HG03139 (cell line): Measurements from ENCODE around the gene KCND3.

Experiments
- ATAC-seq: cut with Tn5 transposase; IDR thresholded peaks from one replicate; pipeline ENCODE4 v1.9.1; 2021; ENCODE audit not compliant: unreplicated experiment

Gene KCND3

GRCh38 chr1:111784273-111784901 is 205.1 kb downstream of the KCND3 start:
- no peak for ATAC-seq

- no peak for ATAC-seq
Observed at GRCh38 chr1:111779546-111779945, 209.9 kb downstream of the KCND3 start.

DNA sequence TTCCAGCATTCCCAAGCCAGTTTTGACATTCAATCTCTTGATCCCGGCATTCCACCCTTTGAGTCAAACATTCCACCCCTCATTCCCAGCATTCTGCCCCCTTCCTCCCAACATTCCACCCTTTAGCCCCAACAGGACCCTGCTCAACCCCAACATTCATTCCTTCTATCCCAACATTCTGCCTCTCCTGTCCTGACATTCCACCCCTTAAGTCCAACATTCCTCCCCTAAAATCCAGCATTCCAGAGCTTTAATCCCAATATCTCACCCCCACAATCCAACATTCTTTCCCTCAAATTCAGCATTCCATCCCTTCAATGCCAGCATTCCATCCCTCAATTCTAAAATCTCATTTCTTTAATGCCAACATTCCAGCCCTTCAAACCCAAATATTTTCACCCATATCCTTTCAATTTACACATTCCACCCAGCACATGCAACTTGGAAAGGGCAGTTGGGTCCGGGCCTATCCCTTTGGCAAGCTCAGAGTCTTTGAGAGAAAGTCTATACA is 210.9 kb downstream of the KCND3 start:
- ATAC-seq = no peak

- ATAC-seq = no peak
Observed at GRCh38 chr1:111778066-111778465, 211.4 kb downstream of the KCND3 start.

- ATAC-seq = no peak
Observed at GRCh38 chr1:111777301-111777700, 212.2 kb downstream of the KCND3 start.

- no peak for ATAC-seq
Observed at GRCh38 chr1:111776861-111777260, 212.6 kb downstream of the KCND3 start.

DNA sequence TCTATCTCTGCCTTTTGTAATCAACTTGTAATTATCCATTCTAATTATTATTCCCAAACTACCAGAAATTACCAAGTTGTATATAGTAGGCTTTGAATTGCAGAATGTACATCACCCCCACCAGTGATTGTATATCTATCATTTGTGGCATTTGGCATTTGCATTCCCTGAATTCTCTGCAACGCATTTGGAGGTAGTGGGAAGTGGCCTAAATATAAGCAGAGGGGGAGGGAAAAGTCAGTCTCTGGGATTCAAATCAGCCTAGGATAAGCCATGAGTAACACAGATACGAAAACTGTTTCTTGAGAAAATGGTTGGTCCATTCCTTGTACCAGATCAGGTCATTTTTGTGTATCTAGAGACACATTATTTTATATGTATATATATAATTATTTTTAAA is 213.1 kb downstream of the KCND3 start:
- no peak for ATAC-seq

DNA sequence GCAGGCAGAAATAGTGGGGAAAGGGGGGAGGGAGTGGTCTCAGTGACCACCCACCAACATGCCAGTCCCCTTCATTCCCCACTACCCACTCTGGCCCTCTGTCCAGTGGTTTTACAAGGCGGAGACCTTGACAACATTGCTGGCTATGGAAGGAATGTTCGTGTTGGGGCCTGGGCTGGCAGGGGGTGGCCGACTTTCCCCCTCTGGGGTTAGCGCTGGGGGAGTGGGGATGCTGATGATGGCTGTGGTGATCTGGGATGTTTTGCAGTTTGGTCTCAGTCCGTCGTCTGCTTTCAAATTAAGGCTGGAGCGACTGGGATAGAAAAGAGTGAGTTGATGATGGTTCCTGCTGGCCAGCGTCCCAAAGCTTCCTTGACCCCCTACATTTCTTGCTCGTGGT is 213.5 kb downstream of the KCND3 start:
- ATAC-seq = no peak

GRCh38 chr1:111770916-111771315 is 218.6 kb downstream of the KCND3 start:
- ATAC-seq = no peak

GRCh38 chr1:111769517-111770146 is 219.8 kb downstream of the KCND3 start:
- ATAC-seq = no peak

- ATAC-seq = no peak
Observed at GRCh38 chr1:111768625-111769024, 220.8 kb downstream of the KCND3 start.

DNA sequence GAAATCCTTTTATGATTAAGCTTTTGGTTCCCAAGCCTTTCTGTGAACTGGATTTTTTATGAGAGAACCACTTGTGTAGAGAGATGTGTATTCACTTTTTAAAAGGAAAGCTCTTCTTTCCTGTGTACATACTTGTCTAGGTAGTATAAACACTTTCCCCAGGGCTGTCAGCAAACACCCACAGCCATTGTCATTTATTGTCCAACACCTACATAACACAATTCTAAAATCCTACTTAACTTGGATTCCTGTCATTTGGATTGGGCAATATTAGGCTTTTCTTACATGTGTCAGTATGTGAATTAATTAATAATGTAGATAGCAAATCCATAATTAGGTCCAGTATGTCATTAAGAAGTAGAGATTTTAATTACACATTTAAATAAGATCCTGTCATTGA is 221.4 kb downstream of the KCND3 start:
- ATAC-seq = no peak

GRCh38 chr1:111762332-111762731 is 227.1 kb downstream of the KCND3 start:
- no peak for ATAC-seq

GRCh38 chr1:111761717-111762116 is 227.8 kb downstream of the KCND3 start:
- no peak for ATAC-seq

- no peak for ATAC-seq
Observed at GRCh38 chr1:111758373-111758772, 231.1 kb downstream of the KCND3 start.

- peak; percentile 3 for ATAC-seq
Observed at GRCh38 chr1:111756124-111756513, 233.3 kb downstream of the KCND3 start.

DNA sequence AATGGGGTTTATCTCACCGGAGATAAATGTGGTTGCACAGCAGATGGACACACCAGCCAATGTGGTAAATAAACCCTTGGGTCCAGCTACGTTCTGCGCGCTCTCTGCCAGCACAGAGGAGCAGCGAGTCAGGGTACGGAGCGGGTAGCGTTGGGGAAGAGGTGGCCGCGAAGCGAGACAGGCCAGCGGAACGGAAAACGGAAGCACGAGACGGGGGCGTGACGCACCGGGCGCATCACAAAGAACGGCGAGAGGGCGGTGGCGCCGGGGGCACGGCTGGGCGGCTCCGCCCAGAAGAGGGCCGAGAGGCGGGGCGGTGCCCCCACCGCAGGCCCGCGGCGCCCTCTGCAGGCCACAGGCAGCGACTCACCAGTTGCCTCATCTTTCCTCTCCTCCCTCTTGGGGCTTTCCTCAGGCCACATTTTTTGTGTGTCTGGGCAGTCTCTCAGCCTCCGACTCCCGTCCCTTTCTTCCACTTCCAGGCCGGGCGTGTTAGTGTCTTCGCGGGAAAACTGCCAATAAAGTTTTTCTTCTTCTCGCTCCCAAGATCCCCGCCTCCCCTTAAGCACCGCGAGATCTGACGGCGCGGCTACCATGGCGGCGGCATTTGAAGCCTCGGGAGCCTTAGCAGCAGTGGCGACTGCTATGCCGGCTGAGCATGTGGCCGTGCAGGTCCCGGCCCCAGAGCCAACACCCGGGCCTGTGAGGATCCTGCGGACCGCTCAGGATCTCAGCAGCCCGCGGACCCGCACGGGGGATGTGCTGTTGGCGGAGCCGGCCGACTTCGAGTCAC is 233.9 kb downstream of the KCND3 start, which contains the start of gene DDX20:
Gene DDX20 (plus strand): TSS at position 571 of the 793 bp plus-strand sequence. CDS start 24 bp downstream, at position 595.
- ATAC-seq = peak; percentile 88

GRCh38 chr1:111754984-111755330 is 234.5 kb downstream of the KCND3 start:
- ATAC-seq = no peak

GRCh38 chr1:111751906-111752575 is 237.4 kb downstream of the KCND3 start:
- no peak for ATAC-seq

DNA sequence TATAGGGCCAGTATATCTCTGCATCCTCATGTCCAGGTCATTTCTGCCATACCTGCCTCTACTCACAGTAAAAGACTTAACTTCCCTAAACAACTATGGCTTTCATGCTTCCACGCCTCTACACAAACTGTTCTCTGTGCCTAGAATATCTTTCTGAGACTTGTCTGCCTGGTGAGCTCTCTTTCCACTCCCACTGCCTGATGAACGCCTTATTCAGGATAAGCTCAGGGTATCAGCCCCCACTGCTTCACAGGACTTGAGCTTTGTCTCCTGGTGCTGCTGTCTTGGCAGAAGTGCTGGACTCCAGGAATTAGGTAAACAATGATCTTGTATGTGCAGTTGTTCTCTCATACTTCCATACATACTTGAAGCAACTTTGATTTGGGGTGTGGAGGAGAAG is 238.6 kb downstream of the KCND3 start:
- ATAC-seq = no peak

GRCh38 chr1:111749628-111750027 is 239.8 kb downstream of the KCND3 start:
- no peak for ATAC-seq
